ENCODE measurements around the gene ASCL1.

The ASCL1 gene

DNA sequence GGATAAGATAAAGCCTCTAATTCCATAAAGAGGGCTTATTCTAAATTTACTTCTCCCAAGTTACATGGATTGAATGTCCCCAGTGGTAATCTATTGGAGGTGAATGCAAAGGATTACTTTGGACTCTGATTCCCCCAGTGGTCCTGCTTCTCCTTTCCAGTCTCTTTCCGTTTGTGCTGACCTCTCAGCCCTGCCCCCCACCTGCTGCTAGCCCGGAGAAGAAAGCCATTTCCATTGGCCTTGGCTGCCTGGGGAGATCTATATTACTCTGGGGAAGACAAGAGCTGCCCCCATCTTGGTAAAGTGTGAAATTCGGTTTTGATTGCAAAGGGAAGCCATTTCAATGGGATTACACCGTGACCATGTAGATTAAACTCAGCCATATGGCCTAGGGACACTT, 13.3 kb downstream of the ASCL1 start:
- TF ChIP-seq CTCF (IDR thresholded peaks at IDR 0.05): no peak
- Histone ChIP-seq H3K4me1 (ENCODE audit: control insufficient read depth in 1 of 2, insufficient read depth in 1 of 2, low read depth in 1 of 2, low read length in 1 of 2) (no peaks in the 10 kb centered on the region), H3K9me3 (no peaks in the 10 kb centered on the region), H3K36me3 (no peaks in the 10 kb centered on the region), H3K27me3 (peaks cover 42% of the 10 kb centered on the region), H3K4me3 (ENCODE audit: low read depth in 1 of 2, low read length in 1 of 2) (no peak overlapping the region), H3K27ac (no peak overlapping the region)

GRCh38 chr12:102971227-102971626, 13.8 kb downstream of the ASCL1 start:
- Histone ChIP-seq H3K27ac (no peak overlapping the region), H3K36me3 (no peaks in the 10 kb centered on the region), H3K4me3 (ENCODE audit: low read depth in 1 of 2, low read length in 1 of 2) (no peak overlapping the region), H3K27me3 (peaks cover 38% of the 10 kb centered on the region), H3K9me3 (no peaks in the 10 kb centered on the region), H3K4me1 (ENCODE audit: control insufficient read depth in 1 of 2, insufficient read depth in 1 of 2, low read depth in 1 of 2, low read length in 1 of 2) (no peaks in the 10 kb centered on the region)
- no peak for TF ChIP-seq CTCF (IDR thresholded peaks at IDR 0.05)

- H3K27ac ChIP-seq: no peak overlapping the region
- peaks cover 16% of the 10 kb centered on the region for H3K27me3 ChIP-seq
- no peak overlapping the region for H3K4me3 ChIP-seq (ENCODE audit: low read depth in 1 of 2, low read length in 1 of 2)
- TF ChIP-seq CTCF (IDR thresholded peaks at IDR 0.05): no peak
- no peaks in the 10 kb centered on the region for H3K36me3 ChIP-seq
- H3K4me1 ChIP-seq (ENCODE audit: control insufficient read depth in 1 of 2, insufficient read depth in 1 of 2, low read depth in 1 of 2, low read length in 1 of 2): no peaks in the 10 kb centered on the region
- no peaks in the 10 kb centered on the region for H3K9me3 ChIP-seq
Measured at GRCh38 chr12:102973583-102973982, 16.1 kb downstream of the ASCL1 start.

GRCh38 chr12:102976609-102977280, 19.3 kb downstream of the ASCL1 start:
- Histone ChIP-seq H3K4me3 (ENCODE audit: low read depth in 1 of 2, low read length in 1 of 2) (no peak overlapping the region), H3K36me3 (no peaks in the 10 kb centered on the region), H3K9me3 (no peaks in the 10 kb centered on the region), H3K27me3 (no peaks in the 10 kb centered on the region), H3K27ac (no peak overlapping the region), H3K4me1 (ENCODE audit: control insufficient read depth in 1 of 2, insufficient read depth in 1 of 2, low read depth in 1 of 2, low read length in 1 of 2) (no peaks in the 10 kb centered on the region)
- no peak for TF ChIP-seq CTCF (IDR thresholded peaks at IDR 0.05)

GRCh38 chr12:102977945-102978706, 20.7 kb downstream of the ASCL1 start:
- Histone ChIP-seq H3K27ac (no peak overlapping the region), H3K27me3 (no peaks in the 10 kb centered on the region), H3K4me1 (ENCODE audit: control insufficient read depth in 1 of 2, insufficient read depth in 1 of 2, low read depth in 1 of 2, low read length in 1 of 2) (no peaks in the 10 kb centered on the region), H3K36me3 (no peaks in the 10 kb centered on the region), H3K4me3 (ENCODE audit: low read depth in 1 of 2, low read length in 1 of 2) (no peak overlapping the region), H3K9me3 (no peaks in the 10 kb centered on the region)
- TF ChIP-seq CTCF (IDR thresholded peaks at IDR 0.05): no peak
